AG04450 (cell line): ENCODE measurements around the gene EEF2. TPM values are rescaled to one million over a fixed set of nuclear protein-coding genes. Genes with fewer than 3 reads are reported as not detected.
"Not testable (repeated sequence)": the region's sequence is repeated elsewhere in the genome, so short reads cannot be mapped to it uniquely, and the experiment has no call there.

ENCODE experiments used
- CTCF ChIA-PET: fragments of 300-600, 350-600 bp; formaldehyde crosslinking; extraction: SDS; loops from one replicate; lab custom pipeline; 2022; ENCODE audit warnings: antibody characterized with exemption, inconsistent platforms; lab: Charles Lee
- POLR2A ChIA-PET: fragments of 350-600 bp; formaldehyde crosslinking; extraction: SDS; loops from one replicate; lab custom pipeline; 2021; ENCODE audit warnings: antibody characterized with exemption, inconsistent platforms; lab: Yijun Ruan, JAX
- DNase-seq: peaks from one replicate; pipeline ENCODE4 v3.0.0-alpha.2; 2011; ENCODE audit warnings: low read depth, low spot score
- H3K27ac ChIP-seq: one replicate; pipeline ENCODE4 v1.5.1; 2012; ENCODE audit warnings: low read depth, low read length, control low read depth
- H3K27me3 ChIP-seq: one replicate; pipeline ENCODE4 v1.6.0; 2012; ENCODE audit warnings: low read length; ENCODE audit not compliant: control insufficient read depth, insufficient read depth
- H3K4me3 ChIP-seq: 2 replicates; pipeline ENCODE4 v1.5.1; 2011; ENCODE audit warnings: mild to moderate bottlenecking, low read depth, low read length, control low read depth
- H3K9me3 ChIP-seq: 2 replicates; pipeline ENCODE4 v1.5.1; 2012; ENCODE audit warnings: low read length; ENCODE audit not compliant: control insufficient read depth, insufficient read depth
- polyA plus RNA-seq: library from polyadenylated mRNA; depleted of rRNA; stranded (reverse); fragments of >200 nt; gene quantifications from 2 replicates; pipeline ENCODE4 v1.2.3, GENCODE V29; 2011
- TF ChIP-seq, protein P1 (sequence below): IDR thresholded peaks from 2 replicates; pipeline ENCODE4 v1.5.1; 2011; ENCODE audit warnings: low read depth, low read length, control low read depth, inconsistent platforms

Gene EEF2
- polyA plus RNA-seq, 1 experiment, result 1,648 TPM

DNA sequence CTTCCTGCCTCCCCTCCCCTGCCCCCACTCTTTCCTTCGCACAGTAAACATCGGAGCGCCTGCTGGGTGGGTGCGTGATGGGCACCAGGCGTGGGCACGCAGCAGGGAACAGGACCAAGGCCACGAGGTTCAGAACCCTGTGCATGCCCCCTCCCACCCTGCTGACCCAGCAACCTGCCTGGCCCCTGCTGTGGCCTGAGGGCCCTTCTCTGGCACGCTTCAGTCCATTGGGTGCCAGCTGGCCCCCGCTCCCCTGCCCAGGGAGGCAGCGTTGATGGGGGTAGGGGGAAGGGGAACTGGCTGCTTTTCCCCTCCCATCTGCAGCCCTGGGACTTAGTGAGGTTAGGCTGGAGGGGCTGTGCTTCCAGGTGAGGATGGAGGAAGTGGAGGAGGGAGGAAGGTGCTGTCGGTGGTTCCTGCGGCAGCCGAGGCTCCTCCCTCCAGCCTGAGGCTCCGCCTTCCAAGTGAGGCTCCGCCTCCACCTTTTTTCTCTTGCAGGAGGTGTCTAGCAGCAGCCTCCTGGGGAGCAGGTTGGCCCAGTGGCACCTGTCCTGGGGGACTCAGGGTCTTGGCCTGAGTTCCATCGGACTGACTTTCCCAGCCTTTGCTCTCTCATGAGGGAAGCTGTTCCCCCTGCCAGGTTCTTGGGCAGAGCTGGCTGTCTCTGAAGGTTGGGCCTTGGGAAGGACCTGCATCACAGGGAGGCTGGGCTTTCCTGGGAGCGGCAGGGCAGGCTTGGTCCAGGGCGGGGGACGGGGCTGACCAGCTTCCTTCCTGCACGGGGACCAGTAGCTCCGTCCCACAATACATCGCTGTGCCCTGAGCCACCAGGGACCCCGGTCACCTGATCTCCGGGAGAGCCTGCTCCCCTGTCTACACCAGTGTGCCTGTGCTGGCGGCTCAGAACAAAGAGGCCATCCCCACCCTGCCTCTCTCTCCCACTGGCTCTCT is 29.6 kb upstream of the EEF2 start:
- TF ChIP-seq, protein P1, sequence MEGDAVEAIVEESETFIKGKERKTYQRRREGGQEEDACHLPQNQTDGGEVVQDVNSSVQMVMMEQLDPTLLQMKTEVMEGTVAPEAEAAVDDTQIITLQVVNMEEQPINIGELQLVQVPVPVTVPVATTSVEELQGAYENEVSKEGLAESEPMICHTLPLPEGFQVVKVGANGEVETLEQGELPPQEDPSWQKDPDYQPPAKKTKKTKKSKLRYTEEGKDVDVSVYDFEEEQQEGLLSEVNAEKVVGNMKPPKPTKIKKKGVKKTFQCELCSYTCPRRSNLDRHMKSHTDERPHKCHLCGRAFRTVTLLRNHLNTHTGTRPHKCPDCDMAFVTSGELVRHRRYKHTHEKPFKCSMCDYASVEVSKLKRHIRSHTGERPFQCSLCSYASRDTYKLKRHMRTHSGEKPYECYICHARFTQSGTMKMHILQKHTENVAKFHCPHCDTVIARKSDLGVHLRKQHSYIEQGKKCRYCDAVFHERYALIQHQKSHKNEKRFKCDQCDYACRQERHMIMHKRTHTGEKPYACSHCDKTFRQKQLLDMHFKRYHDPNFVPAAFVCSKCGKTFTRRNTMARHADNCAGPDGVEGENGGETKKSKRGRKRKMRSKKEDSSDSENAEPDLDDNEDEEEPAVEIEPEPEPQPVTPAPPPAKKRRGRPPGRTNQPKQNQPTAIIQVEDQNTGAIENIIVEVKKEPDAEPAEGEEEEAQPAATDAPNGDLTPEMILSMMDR, result no peak
- no peak for DNase-seq
- POLR2A ChIA-PET, result no interaction called here
- peak overlapping the region; percentile 52 for H3K27ac ChIP-seq
- no peaks in the 10 kb centered on the region for H3K27me3 ChIP-seq
- CTCF ChIA-PET, result no interaction called here
- H3K9me3 ChIP-seq, result no peaks in the 10 kb centered on the region; the same call in 1 of the 2 replicates
- H3K4me3 ChIP-seq, result no peak overlapping the region

DNA sequence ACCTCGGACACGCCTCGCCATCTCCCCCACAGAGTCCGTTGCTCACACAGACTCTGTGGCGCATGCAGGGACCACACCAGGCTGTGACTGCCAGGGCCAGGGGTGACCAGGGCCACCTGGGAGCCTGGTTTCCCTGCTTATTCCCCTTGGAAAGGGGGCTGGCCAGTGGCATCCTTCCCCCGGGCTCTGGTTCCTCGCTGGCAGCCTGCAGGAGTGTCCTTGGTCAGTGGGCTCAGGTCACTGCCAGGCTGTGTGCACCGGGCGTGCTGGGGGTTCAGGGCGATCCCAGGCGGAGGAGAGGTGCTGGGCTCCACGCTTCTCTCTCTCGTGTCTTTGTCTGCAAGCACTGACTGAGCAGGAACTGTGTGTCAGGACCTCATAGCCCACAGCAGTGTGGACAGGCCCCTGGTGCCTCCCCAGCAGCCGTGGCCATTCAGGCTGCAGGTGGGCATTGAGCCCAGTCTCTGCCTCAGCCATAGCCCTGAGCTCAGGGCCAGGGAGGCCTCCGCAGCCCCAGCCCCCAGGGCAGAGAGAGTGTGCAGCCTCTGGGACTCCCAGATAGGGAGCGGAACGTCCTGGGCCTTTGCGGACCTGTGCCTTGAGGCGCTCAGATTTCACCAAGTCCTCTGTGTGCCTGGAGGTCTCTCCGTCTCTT is 28.8 kb upstream of the EEF2 start:
- Histone ChIP-seq H3K27me3 (no peaks in the 10 kb centered on the region), H3K27ac (no peak overlapping the region), H3K9me3 (no peaks in the 10 kb centered on the region; the same call in 1 of the 2 replicates), H3K4me3 (no peak overlapping the region)
- CTCF ChIA-PET, result interaction anchor here (1.7 kb wide), 1 partner anchor 27 kb away, joined by 4 read pairs; no protein-coding TSS in a partner anchor
- DNase-seq, result no peak
- POLR2A ChIA-PET, result no interaction called here
- TF ChIP-seq, protein P1, result no peak

DNA sequence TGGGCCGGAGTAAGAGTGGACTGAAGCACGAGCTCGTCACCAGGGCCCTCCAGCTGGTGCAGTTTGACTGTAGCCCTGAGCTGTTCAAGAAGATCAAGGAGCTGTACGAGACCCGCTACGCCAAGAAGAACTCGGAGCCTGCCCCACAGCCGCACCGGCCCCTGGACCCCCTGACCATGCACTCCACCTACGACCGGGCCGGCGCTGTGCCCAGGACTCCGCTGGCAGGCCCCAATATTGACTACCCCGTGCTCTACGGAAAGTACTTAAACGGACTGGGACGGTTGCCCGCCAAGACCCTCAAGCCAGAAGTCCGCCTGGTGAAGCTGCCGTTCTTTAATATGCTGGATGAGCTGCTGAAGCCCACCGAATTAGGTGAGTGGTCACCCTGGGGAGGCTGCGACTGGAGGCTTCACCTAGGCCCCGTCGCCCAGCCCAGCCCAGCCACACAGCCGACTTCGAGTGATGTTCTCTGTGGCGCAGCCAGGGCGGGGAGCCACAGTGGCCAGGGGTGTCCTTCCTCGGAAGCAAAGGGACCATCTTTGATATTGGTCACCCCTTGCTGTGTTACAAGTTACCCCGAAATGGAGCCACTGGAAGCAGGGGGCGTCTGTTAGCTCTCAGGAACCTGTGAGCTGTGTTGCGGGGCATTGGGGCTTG is 27.8 kb upstream of the EEF2 start:
- TF ChIP-seq, protein P1, result no peak
- POLR2A ChIA-PET, result no interaction called here
- no peak for DNase-seq
- CTCF ChIA-PET, result interaction anchor here (1.7 kb wide), 1 partner anchor 26 kb away, joined by 4 read pairs; no protein-coding TSS in a partner anchor
- H3K9me3 ChIP-seq, result no peaks in the 10 kb centered on the region; the same call in 1 of the 2 replicates
- H3K27me3 ChIP-seq, result no peaks in the 10 kb centered on the region
- no peak overlapping the region for H3K27ac ChIP-seq
- H3K4me3 ChIP-seq, result no peak overlapping the region

DNA sequence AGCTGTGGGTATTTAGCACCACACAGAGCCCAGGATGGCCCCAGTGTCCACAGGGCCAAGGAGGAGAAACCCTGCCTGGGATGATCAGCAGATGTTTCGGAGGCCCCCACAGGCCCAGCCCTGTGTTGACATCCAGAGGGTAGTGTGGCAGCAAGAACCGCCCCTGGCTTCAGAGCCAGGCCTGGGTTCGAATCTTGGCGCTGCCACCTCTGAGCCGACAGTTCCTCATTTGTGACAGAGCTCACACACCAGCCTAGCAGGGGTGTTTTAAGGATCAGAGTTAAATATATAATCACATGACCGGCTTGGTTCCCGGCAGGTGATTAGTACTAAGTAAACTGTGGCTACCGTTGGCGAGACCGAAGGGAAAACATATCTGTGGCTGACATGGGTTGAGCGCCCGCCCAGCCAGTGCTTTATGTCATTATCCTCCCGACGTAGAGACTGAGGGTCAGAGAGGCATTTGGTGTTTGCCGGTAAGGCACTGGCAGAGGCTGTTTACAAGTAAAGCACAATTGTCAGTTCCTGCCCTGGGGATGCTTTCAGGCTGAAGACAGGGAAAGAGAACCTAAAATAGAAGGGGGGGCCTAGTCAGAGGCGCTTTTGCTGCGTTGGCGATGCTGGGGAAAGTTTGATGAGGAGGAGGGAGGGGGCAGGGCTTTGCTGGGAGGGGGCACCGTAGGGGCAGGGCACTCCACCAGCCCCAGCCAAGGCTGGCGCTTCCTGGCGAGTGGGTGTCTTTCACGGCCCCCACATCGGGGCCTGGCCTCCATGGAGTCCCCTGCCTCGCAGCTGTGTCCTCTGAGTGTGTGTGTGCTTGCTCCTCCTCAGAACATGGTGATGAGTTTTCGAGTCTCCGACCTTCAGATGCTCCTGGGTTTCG is 27.1 kb upstream of the EEF2 start:
- CTCF ChIA-PET, result interaction anchor here (1.7 kb wide), 1 partner anchor 25 kb away, joined by 4 read pairs; no protein-coding TSS in a partner anchor
- no peak for DNase-seq
- Histone ChIP-seq H3K27me3 (no peaks in the 10 kb centered on the region), H3K27ac (no peak overlapping the region), H3K9me3 (no peaks in the 10 kb centered on the region; the same call in 1 of the 2 replicates), H3K4me3 (no peak overlapping the region)
- POLR2A ChIA-PET, result interaction anchor here (0.6 kb wide), 2 partner anchors 20 to 25 kb away, joined by 3 to 6 read pairs; no protein-coding TSS in a partner anchor
- TF ChIP-seq, protein P1, result no peak

DNA sequence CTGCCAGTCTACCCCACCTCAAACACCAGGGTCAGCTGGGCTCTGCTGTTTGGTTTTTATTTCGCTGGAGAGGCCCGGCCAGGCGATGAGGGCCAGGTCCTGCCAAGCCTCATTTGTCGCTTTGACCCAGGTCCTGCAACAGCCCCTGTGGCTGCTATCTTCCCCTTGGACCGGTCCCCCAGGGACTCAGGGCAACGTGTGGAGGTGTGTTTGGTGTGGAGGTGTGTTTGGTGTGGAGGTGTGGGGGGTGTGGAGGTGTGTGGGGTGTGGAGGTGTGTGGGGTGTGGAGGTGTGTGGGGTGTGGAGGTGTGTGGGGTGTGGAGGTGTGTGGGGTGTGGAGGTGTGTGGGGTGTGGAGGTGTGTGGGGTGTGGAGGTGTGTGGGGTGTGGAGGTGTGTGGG is 26.2 kb upstream of the EEF2 start:
- POLR2A ChIA-PET, result interaction anchor here (0.6 kb wide), 1 partner anchor 24 kb away, joined by 6 read pairs; no protein-coding TSS in a partner anchor
- DNase-seq, H3K27me3 ChIP-seq, H3K27ac ChIP-seq, CTCF ChIA-PET, H3K4me3 ChIP-seq, H3K9me3 ChIP-seq: not testable (repeated sequence)
